HG03064 (cell line): ENCODE measurements around the gene LGR4.

Source experiments
- ATAC-seq: cut with Tn5 transposase; IDR thresholded peaks from one replicate; pipeline ENCODE4 v1.9.1; 2021; ENCODE audit warnings: low read depth; ENCODE audit not compliant: unreplicated experiment

The LGR4 gene

DNA sequence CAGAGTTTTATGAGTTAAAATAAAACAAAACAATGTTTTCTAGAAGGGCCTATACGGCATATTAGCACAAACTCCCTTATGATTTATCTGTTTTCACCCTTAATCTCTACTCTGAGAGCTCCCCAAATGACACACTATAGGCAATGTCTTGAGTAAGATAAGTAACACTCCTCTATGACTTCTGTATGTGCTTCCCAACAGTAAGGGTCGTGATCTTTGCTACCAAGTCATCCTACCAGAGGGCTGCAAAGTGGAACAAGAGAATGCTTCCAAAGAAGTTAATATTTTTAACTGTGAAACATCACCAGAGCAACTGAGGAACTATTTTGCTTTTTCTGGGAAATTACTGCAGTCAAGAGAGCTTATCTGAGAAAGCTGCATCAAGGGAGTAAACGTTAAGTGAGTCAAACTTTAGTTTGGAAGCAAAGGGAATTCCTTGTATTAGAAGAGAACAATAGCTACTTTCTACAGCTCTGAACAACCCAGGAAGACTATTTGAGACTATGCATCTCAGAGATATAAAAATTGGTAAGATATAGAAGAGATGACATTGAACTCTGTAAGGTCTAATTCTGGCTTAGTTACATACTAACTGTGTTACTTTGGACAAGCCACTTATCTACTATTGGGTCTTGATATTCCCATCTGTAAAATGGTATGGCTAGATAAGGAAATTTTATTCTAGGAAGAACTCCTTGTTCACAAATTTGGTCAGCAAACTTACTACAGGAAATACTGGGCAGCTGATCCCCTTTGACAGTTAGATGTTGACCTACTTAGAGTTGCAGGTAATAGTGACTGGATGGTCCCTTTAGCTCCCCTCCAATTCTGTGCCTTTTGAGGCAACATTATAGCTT, 65.9 kb downstream of the LGR4 start:
- ATAC-seq = no peak

- ATAC-seq = no peak
These were observed 67.5 kb downstream of the LGR4 start for GRCh38 chr11:27405134-27405533.

DNA sequence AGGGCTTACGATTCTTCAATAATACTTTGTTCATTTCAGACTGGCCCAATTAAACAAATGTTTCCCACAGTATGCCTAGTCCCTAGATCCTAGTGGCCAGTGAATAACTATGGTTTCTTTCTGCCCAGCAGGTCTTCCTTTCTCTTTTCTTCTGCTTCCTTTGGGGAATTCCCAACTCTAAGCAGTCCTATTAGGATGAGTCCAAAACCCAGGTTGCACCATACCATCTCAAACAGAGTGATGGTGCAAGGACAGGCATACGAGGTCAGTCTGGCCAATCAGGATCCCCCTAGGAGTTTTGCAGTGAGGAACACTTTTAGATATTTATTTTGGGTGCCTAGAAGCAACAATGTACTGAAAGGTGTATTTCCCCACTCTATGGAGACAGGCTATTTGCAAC, 68.2 kb downstream of the LGR4 start:
- no peak for ATAC-seq

GRCh38 chr11:27403195-27403594, 69.4 kb downstream of the LGR4 start:
- no peak for ATAC-seq

DNA sequence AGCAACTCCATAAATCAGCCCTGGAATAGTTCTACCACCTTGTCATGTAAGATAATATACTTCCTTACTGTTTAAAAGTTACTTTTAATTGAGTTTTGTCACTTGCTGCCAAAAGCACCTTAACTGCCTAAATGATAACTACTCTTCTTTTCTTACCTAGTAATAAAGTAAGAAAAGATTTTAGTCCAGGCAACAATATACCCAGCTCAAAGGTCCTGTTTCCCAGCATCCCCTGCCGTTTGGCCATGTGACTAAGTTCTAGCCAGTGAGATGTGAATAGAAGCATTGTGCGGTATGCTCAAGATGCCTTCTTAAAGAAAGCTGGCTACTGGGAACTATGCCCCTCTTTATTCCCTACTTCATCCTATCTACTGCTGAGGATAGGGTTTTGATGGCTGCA, 70.1 kb downstream of the LGR4 start:
- no peak for ATAC-seq

- no peak for ATAC-seq
These were observed 70.7 kb downstream of the LGR4 start for GRCh38 chr11:27401833-27402316.

GRCh38 chr11:27401280-27401832, 71.2 kb downstream of the LGR4 start:
- no peak for ATAC-seq

DNA sequence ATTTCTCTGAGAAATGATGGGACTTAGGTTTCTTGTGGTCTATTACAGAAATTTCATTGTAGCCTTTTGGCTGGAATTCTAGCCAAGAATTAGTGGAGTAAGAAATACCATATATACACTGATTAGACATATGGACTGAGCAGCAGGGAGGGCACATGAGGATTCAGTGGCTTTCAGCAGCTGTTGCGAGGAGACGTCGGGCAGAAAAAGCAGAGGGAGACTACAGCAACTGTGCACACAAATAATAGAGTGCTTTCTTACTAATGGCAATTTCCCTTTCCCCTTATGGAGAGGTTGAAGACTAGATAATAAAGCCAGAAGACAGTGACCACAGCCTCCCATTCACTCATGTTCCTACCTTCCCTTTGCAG, 74.2 kb downstream of the LGR4 start:
- ATAC-seq = no peak

DNA sequence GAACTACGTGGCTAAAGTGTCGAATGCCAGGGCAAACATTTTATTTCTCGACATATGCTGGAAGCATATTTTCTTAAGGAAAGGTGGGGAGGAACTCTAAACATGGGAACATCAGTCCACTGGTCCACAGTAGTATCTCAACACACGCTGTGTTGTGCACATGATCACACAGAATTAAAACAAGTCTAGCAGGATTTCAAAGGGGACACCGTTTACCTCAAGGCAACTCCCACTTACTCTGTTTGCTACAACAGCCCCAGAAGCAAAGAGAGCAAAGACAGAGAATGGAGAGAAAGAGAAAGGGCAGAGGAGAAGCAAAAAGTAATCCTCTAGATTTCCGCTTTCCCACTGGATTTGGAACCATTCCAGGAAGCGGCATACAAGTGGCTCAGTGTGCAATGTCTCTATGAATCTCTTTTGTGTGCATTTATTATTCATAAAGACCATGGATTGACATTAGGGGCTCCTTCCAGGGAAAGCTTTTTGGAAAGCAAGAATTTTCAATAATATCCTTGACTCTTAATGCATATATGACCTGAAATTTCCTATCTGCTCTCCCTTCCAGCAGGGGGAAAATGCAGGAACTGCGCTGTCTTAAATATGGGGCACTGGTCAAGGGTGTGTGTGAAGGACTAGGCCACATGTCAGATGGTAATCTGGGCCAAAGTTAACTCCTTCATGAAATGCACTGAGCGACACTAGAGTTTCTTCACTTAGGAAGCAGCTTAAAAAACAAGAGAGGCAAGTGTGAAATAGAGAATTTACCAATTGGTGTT, 74.8 kb downstream of the LGR4 start:
- ATAC-seq = no peak

GRCh38 chr11:27396259-27396839, 76.2 kb downstream of the LGR4 start:
- no peak for ATAC-seq

GRCh38 chr11:27395556-27396258, 76.9 kb downstream of the LGR4 start:
- no peak for ATAC-seq

DNA sequence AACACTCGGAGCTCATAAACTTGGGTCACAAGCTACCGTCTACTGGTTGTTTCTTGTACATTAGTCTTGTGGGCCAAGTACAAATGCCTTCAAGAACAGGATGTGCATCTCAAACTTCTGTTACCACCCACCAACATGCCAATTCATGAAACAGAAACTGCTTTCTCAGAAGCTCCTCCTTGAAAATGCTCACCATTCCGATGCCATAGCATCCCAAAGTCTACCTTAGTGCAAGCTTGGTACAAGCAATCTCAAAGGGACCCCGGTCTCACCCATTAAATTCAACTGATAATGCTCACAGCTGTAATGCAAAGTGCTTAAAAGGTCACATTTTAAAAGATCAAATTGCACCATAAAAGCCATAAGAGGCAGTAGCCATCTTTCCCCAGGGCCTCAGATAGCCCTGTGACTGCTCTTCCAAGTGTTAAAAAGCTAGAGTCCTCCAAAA, 77.8 kb downstream of the LGR4 start:
- ATAC-seq = no peak

DNA sequence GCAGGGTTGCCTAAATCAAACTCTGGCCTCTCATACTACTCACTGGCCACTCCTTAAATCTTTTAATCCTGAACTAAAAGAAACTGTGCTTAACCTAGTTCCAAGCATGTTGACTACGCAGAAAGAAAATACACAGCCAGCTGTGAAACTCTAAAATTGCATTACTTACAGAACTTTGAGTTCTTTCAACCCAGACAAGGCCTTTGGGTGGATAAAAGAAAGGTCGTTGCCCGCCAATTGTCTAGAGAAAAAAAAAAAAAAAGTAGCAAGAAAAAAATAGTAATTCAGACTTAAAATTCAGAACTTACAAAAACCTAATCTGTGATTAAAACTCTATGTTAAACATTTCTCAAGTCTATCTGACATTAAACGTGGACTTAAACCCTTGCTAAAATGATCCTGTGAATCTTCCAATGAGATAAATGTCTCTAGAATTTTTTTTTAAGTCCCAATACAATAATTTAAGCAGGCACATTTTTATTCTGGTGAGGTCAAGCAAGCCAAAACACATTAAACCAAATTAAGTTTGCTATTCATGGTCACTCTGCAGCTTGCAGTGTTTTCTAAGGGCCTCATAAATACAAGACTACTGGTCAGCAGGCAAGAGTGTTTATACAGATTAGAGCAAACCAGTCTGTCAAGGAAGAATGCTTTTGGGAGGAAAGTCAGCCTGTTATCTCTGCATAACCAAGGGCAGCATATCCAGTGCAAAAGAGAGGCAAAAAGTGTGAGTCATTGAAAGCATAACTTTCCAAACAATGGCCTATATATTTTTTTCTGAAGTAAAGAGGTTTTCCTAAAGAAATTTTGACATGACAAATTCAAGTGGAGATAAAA, 80.1 kb downstream of the LGR4 start:
- ATAC-seq = no peak

- ATAC-seq = no peak
These were observed 81.1 kb downstream of the LGR4 start for GRCh38 chr11:27391331-27392015.

DNA sequence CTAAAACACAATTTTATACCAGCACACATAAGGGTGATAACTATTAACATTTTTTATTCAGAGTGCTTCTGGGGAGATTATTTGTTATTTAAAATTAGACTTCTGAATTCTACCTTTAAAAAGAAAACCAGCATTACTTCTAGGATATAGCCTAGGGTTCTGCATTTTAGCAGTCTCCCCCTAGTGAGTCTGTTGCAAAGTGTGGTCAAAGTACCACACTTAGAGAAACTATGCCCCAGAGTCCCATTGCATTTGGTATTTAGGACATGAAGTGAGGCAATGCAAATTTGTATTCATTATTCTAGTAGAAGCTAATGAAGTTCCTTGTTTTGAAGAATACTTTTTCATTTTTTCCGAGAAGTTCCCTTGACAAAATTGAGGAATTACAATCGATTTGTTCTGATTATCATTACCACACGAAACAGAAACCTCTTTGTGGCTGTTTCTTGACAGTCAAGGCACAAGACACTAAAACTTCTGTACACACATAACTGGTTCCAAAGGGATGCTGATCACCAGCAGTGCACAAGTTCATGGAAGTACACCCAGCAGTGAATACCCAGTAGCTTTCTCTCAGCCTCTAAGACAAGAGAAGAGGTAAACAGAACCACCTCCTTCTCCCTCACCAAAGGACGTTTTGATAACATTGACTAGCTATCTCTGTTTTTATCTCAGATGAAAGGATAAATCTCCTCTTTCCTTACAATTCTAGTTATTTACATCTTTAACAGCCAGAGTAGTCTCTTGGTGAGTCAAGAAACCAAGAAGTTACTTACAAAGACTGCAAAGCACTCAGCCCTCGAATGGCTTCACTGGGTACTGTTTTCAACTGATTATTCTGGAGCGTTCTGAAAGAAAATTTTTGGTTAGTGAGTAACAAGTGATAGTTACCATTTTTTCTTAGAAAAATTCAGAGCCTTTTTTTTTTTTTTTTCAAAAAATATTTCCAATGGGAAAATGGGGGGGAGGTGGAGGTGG, 82.0 kb downstream of the LGR4 start:
- ATAC-seq = no peak

GRCh38 chr11:27388869-27389268, 83.7 kb downstream of the LGR4 start:
- ATAC-seq = no peak

DNA sequence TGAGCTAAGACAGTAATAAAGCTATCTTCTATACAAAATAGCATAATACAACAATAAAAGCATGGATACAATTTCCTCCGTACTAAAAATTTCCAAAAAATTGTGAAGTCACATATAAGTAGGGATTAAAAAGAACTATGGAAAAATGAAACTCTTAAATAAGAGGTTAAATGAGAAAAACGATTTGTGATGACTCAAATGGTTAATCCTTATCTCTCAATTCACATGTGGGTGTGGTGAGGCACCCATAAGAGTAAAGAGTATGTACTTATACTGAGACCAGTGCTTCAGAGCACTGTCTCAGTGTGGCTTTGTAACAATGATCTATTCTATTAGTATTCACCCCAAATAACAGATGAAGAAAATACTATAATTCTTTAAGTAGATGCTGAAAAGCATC, 84.6 kb downstream of the LGR4 start:
- ATAC-seq = no peak

- ATAC-seq = no peak
These were observed 85.2 kb downstream of the LGR4 start for GRCh38 chr11:27387362-27387761.
